ELF-1 (cell line): Measurements from ENCODE around the gene IP6K2.

Source experiments
- DNase-seq: peaks from one replicate; pipeline ENCODE4 v3.0.0-alpha.2; 2016; ENCODE audit warnings: low read depth, low spot score

Gene IP6K2

DNA sequence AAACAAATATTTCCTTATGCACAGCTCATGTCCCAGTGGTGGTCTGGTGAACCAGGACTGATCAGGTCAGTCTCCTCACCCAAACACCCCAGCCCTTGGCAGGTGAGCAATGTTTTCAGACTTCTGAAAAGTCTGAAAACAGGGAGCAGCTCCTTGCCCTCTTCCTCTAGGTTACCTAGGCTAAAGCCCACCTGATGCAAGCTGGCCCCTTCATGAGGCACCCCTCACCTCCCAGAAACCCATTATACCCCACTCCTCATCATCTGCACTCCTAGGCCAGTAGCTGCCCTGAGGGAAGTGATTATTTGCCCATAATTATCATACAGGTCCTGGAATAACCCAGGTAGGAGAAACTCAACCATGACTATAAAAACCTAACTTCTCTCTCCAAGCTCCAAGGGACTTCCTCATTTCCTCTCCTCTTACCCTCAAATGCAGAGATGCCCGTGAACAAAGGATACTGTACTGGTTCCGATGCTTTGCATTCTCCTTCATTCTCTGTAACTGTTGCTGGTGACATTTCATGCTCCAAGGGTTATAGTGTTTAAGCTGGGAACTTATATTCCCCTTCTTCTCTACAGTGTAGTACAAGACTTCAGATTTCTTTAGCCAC lies 26.1 kb downstream of the IP6K2 start:
- no peak for DNase-seq

DNA sequence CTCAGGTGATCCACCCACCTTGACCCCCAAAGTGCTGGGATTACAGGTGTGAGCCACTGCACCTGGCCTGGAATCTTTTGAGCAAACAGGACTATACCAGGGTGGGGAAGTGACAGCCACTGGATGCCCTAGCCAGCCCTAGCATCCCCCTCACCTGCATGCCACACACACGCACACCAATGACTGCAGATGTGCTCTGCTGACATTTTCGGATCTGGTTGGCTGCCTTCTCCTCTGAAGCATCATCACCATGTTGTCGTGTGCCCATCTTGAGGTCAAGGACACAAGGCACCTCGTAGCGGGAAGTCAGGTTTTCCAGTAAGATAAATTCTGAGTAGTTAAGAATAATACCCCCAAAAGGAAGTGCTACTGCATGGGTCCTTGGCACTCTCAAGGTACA lies 27.6 kb downstream of the IP6K2 start:
- DNase-seq = no peak

DNA sequence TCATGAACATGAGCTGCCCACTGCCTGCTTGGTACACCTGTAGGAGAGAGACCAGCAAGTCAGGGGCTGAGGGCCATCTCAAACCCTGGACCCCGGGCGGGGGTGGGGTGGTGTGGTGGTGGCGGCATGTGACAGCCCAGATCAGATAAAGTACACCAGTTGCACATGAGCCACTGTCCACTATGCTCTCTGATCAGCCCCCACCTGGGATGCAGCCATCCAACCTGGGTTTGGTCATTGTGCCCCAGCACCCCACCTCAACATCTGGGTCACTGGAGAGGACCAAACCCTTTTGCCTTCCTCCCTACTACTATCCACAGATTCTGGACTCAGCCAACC lies 28.3 kb downstream of the IP6K2 start:
- DNase-seq = no peak

DNA sequence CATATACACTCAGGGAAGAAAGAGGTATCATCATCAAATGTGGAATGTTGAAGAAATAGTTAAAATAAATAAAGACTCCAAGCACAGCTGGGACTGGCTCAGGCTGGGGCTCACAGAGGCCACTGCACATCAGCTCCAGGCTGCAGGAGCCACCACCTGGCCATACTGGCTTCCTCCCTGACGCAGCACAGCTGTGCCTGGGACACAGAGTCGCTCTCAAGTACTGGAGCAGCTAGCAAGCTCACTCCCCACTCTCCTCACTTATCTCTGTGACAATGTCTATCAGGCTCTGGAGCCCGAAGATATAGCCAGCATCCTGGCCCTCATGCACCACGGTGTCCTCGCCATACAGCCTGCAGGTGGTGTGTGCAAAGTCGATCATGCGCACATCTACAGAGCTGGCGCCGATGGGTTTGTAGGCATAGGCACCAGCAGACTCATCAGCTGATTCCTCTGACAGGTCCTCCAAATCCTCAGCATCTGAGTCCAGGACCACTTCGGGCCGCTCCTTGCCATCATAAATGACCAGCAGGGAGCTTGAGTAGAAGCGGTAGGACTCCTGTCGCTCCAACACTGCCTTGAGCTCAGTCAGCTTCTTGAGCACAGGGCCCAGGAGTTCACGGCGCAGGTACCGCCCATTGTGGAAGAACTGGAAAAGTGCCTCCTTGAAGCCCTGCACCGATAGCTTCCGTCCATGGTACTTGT lies 28.8 kb downstream of the IP6K2 start:
- DNase-seq = no peak

DNA sequence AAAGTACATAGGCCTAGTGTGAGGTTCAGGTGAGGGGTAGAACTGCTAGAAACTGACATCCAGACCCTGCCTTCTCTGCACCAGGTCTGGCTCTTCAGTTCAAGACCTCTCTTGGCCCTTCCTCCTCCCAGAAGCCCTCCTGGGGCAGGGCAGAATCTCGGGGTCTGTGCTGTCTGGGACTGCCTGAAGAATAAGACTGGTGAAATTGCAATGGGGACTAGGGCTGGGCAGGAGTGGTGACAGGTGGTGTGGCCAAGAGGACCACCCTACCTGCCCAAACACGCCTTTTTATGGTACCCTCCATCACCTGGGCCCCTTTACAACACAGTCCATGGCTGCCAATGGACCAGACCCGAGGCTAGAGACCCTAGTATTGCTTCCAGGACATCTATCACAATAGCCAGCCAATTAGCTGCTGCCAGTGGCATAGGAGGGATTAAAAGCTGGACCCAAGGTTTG lies 29.8 kb downstream of the IP6K2 start:
- DNase-seq = no peak

DNA sequence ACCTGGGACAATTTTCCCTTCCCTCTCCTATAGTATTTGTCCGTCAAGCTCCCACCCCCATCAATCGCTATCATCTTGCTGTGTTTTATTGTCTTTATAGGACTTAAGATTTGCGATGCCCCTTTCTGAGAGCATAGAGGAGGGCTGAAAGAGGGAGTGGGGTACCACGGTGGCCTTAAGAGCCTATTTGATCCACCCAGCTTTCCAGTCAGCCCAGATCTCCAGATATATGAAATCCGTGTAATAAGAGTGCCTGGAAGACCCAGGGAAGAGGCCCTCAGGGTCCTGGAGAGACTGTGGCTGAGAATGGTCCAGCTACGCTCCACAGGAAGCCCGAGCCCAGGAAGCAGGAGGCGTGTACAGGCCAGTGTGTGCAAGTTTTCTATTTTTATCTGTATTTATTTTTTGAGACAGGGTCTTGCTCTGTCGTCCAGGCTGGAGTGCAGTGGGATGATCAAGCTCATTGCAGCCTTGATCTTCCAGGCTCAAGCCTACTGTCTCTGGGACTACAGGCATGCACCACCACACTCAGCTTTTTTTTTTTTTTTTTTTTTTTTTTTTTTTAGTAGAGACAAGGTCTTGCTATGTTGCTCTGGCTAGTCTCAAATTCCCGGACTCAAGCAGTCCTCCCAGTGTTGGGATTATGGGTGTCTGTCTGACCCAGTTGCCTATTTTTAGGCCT lies 30.3 kb downstream of the IP6K2 start:
- no peak for DNase-seq

DNA sequence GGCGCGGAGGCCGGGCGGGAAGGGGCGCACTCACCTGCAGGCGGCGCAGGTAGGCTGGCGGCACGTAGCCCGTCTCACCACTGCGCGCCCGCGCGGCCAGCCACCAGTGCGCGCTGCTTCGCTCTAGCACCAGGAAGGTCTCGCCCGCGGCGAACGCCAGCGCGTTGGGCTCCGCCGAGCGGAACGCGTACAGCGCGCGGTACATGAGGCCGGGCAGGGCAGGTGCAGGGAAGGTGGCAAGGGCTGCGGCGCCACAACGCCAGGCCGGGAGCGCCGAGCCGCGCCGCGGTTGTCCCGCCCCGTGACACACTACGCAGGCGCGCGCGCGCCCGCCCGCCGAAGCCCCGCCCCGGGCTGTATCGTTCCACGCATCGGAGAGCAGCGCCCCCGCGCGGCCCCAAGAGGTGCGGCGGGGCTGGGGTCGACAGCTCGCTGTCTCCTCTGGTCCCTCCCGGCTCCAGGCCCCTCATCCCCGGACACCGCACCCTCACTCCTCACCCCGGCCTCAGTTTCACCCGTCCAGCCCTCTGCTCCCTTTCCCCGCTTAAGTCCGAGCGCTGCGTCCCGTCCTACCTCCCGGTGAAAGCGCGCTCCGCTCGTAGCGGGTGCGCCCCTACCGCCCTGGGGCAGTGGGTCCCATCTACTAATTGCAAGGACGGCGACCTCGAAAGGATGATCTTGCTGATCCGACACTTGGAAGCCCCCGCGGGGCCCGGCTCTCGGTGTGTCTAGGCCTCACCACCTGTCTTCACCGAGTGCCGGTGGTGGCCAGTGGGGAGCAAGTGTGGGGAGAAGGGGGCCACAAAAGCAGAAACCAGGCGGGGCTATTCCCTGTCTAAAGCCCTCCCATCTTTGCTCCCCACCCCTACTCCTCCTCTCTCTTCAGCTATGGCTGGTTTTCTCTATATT lies 31.2 kb downstream of the IP6K2 start, which contains the start of gene NCKIPSD:
TSS of gene NCKIPSD (minus strand) at position 313 of the 909 bp plus-strand sequence. CDS start at position 205, 108 bp downstream.
- DNase-seq = peak; percentile 94

DNA sequence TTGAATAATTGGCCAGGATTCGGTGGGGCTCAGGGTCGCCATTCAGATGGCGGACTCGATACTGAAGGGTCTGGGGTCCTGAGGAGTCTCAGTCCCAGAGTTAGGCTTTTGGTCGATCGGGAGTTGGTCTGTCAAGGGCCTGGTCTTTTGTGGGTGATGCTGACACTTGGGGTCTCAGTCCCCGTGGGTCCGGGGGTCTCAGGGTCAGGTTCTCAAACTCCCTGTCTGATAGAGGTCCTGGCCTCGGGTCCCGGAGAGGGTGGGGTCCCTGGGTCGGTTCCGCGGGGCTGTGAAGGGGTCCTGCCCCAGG lies 31.8 kb downstream of the IP6K2 start:
- DNase-seq = no peak

DNA sequence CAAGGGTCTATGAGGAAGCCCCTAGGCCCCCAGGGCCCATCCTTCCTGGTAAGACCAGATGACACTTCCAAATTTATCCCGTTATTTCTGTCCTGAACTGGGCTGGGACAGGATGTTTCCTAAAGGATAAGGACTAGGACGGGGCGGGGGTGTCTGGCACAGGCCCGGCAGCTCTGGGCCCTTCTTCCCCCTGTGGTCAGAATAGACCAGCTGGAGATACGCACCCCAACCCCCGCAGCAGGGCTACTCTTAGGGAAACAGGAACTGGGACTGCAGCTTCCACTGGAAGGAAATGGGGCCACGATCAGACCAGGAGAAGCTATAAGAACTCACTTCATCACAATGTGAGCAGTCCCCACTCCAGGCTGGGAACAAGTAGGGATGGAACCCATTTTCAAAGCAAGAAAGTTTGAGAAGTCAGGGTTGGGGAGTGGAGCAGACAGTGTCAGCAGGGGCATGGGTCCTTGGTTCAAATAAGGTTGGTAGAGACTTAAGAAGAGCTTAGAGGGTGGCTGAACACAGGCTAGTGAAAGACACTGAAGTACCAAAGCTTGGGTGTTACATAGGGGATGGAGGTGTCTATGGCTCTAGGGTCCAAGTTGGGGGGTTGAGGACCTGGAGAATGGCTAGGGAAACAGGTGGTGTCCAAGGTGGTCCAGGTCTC lies 32.4 kb downstream of the IP6K2 start:
- no peak for DNase-seq

DNA sequence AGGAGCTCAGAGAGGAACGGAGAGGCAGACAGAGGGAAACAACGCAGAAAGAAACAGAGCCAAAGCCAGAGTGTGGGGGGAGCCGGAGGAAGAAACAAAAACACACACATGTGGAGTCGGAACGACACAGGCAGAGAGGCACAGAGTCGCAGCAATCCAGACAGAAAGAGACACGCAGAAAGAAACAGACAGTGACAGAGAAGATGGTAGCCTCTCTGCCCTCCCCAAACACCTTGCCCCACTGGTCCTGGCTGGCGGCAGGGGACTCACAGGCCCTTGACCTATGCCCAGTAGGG lies 33.0 kb downstream of the IP6K2 start:
- no peak for DNase-seq

DNA sequence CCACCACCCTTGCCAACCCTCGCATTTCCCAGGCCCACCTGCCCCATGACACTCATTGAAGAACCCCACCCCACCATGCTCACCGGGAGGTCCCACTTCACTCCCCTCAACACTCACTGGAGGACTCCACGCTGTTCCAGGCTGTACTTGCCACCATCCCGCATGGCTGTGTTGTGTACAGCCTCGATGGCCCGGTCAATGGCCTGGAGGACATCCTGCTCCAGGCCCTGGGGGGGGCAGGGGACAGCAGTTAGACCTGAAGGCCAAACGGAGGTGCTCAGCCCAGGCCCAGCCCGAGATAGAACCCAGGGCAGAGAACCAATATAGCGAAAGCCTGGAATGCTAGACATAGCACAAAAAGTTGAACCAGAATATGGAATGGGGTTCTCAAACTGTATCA lies 34.2 kb downstream of the IP6K2 start:
- DNase-seq = no peak

DNA sequence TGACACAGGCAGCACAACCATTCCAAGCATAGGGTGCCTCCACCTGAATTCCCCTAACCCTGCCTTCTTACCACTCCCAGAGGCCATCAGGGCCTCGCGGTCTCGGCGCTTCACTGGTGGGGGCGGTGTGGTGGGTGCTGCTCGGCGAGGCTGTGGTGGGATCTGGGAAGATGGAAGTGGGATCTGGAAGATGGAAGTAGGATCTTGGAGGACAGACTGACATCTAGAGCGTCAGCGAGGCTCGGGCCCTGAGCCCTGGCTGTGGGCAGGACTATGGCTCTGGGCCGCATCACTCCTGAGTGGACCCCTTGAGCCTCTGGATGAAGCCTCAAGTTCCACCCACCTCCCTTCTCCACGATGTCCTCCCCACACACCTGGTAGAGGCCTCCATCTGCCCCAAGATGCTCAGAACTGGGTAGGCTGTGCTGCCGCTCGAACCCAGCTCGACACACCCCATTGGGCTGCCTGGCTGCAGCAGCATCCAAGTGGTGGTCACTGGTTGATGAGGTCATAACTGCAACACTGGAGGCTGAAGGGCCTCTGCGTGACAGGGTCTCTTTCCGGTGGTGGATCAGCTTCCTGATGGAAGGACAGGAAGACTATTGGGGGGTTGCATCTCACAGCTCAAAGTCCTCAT lies 34.9 kb downstream of the IP6K2 start:
- DNase-seq = no peak

DNA sequence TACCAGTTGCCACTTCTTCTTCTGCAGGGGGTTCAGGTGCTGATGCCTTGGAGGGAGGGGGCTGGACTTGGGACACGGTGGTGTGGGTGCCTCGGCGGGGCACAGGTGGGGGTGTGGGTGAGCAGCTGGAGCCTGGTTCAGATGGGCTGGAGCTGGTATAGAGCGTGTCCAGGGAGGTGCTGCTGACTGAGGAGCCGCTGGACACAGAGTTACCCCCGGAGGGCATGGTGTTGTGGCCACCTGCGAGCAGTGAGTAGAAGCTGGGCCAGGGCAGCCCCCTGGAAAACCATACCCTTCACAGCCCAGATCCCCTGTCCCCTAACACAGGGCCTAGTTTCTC lies 35.5 kb downstream of the IP6K2 start:
- no peak for DNase-seq

DNA sequence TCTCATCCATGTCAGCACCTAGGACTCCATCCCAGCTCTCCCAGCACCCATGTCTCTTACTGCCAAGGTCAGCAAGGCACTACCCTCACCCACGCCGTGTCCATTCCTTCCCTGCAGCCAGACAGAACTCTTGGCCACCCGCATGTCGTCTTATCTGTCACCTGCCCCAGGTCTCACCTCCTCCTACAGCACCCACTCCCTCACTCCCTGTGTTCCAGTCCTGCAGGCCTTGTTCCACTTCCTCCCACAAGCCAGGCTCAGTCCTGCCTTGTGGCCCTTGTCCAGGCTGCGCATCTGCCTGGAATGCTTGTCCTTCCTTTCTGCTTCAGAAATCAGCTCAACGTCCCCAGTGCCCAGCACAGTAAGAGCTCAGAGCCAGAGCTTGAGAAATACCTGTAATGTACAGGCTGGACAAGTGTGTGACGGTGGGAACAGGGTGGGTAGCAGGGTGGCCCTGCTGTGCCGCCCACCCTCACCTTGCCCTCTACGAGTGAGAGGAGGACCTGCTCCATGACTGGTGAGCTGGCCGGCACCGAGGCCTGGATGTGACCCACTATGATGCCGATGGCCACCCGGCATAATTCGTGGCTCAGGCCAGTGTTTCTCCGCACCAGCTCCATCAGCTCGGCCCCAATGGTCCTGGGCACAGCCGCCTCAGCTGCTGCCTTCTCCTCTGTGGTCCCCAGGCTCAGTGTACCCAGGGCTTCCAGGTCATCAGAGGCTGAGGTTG lies 36.0 kb downstream of the IP6K2 start:
- no peak for DNase-seq

DNA sequence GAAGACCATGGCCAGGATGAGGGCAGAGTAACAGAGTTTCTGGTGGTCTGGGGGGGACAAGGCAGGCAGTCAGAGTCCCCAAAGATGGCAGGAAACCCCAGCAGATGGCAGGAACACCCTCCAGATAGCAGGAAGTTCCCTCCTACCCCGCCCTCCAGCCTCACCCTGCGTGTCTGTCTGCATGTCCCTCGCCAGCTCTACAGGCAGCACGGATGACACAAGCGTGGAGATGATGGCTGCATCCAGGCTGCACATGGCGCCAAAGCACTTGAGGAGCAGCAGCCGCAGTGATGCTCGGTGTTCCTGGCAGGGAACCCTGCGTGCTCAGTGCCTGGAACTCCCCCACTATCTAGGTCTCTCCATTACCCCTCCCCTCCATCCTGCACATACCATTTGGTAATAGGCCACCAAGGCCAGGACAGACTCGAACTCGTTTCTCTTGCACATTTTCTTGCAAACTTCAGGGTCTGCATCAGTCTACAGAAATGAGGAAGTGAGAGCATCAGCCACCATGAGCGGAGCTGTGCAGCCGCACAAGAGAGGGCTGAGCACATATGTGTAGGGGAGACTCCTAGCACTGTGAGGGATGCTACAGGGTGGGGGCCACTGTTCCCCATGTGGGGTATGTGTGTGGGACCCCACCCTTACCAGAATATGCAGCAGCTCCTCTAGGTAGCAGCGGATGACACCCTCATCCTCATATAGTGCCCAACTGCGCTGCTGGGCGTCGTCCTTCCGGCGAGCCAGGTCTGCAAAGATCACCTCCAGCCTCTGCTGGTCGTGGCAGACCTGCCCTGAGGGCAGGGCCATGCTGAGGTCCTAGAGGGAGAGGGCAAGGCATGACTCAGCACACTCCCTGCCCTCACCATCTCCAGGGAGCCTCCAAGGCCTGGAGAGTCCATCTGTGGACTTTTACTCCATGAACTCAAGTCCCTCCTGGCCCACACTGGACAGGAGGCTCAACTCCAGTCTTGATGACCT lies 37.3 kb downstream of the IP6K2 start:
- DNase-seq = no peak

DNA sequence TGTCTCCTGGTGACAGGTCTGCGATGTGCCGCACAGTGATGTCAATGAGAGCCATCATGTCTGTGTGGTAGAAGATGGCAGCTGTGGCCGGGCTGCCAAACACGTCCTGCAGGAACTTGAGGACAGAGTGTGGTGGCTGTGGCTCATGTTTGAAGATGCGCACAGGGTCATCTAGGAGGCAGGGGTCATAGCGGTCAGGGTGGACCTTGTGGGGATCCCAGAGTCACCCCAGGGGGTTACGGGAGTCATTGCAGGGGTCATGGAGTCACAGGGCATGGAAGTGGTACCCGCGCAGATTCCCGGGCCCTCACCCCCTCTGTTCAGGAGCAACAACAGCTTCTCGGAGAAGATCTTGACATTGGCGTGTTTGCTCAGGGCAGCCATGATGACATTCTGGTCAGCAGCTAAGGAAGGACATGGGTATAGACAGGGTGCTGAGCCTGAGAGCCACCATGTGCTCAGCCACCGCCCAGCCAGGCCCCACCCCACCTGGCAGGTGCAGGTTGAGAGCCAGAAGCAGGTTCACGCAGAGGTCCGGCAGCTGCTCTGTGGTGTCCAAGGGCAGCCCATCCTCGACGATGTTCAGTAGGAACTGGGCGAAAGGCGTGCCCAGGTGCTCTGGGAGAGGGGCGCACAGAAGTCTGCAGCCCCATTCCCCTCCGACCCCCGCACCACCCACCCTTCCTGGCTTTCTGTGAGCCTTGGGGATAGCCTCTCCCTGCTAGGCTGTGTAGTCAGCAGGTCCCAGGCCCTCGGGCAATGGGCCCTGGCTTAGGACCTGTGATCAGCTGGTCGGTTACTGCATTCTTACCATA lies 38.2 kb downstream of the IP6K2 start:
- no peak for DNase-seq

DNA sequence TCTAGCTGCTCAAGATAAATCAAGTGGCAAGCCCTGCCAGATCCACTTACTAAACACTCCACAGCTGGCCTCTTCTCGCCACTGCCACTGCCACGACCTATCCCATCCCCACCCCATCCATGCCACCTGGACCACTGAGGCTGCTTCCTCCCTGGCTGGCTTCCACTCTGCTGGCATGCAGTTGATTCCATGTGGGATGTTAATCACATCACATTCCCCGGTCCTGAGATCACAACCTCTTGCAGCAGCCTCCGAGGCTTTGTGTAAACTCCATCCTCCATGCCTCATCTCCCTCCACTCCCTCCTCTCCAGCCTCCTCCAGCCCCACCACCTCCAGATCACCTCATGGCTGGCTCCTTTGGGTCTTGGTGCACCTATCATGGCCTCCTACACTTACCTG lies 39.0 kb downstream of the IP6K2 start:
- DNase-seq = no peak

DNA sequence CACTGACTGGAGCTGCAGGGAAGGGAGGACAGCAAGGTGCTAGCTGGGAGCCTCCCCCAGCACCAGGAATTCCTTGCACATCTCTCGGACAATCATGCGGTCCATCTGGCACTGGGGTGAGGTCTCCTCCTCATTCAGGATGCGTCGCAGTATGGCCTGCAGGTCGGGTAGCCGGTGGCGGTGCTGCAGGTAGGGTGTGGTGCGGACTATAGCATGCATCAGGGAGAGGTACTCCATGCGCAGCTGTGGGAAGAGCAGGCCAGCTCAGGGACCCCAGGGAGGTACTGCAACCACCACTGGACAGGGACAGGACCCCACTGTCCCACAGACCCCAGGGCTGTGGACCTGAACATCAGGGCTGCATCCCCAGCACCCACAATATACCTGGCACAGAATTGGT lies 42.5 kb downstream of the IP6K2 start:
- no peak for DNase-seq

DNA sequence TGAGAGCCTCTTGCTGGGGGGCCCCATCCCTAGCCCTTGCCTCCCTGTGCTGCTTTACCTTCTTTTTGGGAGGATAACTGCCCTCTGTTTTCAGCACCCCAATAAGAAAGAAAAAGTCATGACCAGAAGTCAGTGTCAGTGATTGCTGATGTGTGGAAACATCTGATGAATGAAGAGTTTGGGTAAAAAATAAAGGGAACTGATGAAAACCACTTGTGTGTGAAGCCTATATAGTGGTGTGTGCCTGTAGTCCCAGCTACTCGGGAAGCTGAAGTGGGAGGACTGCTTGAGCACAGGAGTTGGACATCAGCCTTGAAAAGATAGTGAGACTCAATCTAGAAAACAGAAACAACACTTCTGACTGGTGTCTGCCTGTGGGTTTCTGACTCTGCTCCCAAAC lies 44.5 kb downstream of the IP6K2 start:
- no peak for DNase-seq
